Measurements from ENCODE around the gene DCLK1.

DCLK1 gene

GRCh38 chr13:36061621-36062020 lies 69.6 kb downstream of the DCLK1 start:
- Histone ChIP-seq H3K27ac (ENCODE audit: low read depth, low read length) (no peak overlapping the region), H3K9me3 (ENCODE audit: insufficient read depth, low read depth, low read length) (no peaks in the 10 kb centered on the region), H3K23ac (ENCODE audit: low read length) (no peak overlapping the region), H4K12ac (ENCODE audit: low read depth, low read length) (no peak overlapping the region), H4K91ac (ENCODE audit: low read depth, low read length) (no peak overlapping the region), H3K79me1 (ENCODE audit: low read length) (no peaks in the 10 kb centered on the region), H3K4ac (ENCODE audit: low read depth, low read length) (no peak overlapping the region), H3K4me2 (ENCODE audit: low read length) (no peak overlapping the region), H4K8ac (ENCODE audit: low read depth, low read length) (no peak overlapping the region), H3K9ac (ENCODE audit: low read length) (no peak overlapping the region), H3K36me3 (ENCODE audit: control insufficient read depth in 1 of 2, insufficient read depth in 2 of 2, low read length in 2 of 2) (no peaks in the 10 kb centered on the region), H2BK120ac (ENCODE audit: insufficient read depth, low read length, poor library complexity) (no peak overlapping the region), H3K14ac (ENCODE audit: low read length) (no peak overlapping the region), H2BK5ac (ENCODE audit: low read depth, low read length, poor library complexity) (no peak overlapping the region), H3K79me2 (ENCODE audit: control insufficient read depth, insufficient read depth, low read length, poor library complexity) (no peaks in the 10 kb centered on the region), H2AK5ac (ENCODE audit: low read length) (no peak overlapping the region), H3K4me1 (ENCODE audit: control insufficient read depth in 1 of 2, insufficient read depth in 2 of 2, low read length in 2 of 2) (no peaks in the 10 kb centered on the region), H3K18ac (ENCODE audit: low read length) (no peak overlapping the region), H3K4me3 (ENCODE audit: low read depth, low read length) (no peak overlapping the region), H3K27me3 (ENCODE audit: insufficient read depth, low read length) (no peaks in the 10 kb centered on the region), H2AFZ (ENCODE audit: insufficient read depth, low read length, poor library complexity) (no peak overlapping the region), H2BK12ac (ENCODE audit: low read length) (no peak overlapping the region)
- DNase-seq: no peak
- no CpG with 5 or more reads among the region's 4 CpGs for WGBS (ENCODE audit: extremely low coverage, insufficient coverage, insufficient read length)

- no peaks in the 10 kb centered on the region for H3K27me3 ChIP-seq (ENCODE audit: insufficient read depth, low read length)
- H3K4me1 ChIP-seq (ENCODE audit: control insufficient read depth in 1 of 2, insufficient read depth in 2 of 2, low read length in 2 of 2): no peaks in the 10 kb centered on the region
- no peak overlapping the region for H3K27ac ChIP-seq (ENCODE audit: low read depth, low read length)
- no peak overlapping the region for H3K9ac ChIP-seq (ENCODE audit: low read length)
- WGBS (ENCODE audit: extremely low coverage, insufficient coverage, insufficient read length): no CpG with 5 or more reads among the region's 4 CpGs
- no peak overlapping the region for H4K12ac ChIP-seq (ENCODE audit: low read depth, low read length)
- H2AFZ ChIP-seq (ENCODE audit: insufficient read depth, low read length, poor library complexity): no peak overlapping the region
- no peak overlapping the region for H4K91ac ChIP-seq (ENCODE audit: low read depth, low read length)
- no peaks in the 10 kb centered on the region for H3K9me3 ChIP-seq (ENCODE audit: insufficient read depth, low read depth, low read length)
- no peak overlapping the region for H2BK120ac ChIP-seq (ENCODE audit: insufficient read depth, low read length, poor library complexity)
- H3K36me3 ChIP-seq (ENCODE audit: control insufficient read depth in 1 of 2, insufficient read depth in 2 of 2, low read length in 2 of 2): no peaks in the 10 kb centered on the region
- no peak overlapping the region for H4K8ac ChIP-seq (ENCODE audit: low read depth, low read length)
- no peak overlapping the region for H3K23ac ChIP-seq (ENCODE audit: low read length)
- no peak overlapping the region for H3K4me3 ChIP-seq (ENCODE audit: low read depth, low read length)
- no peak overlapping the region for H2BK12ac ChIP-seq (ENCODE audit: low read length)
- no peak overlapping the region for H3K4ac ChIP-seq (ENCODE audit: low read depth, low read length)
- H3K4me2 ChIP-seq (ENCODE audit: low read length): no peak overlapping the region
- H3K79me1 ChIP-seq (ENCODE audit: low read length): no peaks in the 10 kb centered on the region
- no peak overlapping the region for H3K18ac ChIP-seq (ENCODE audit: low read length)
- no peak overlapping the region for H2BK5ac ChIP-seq (ENCODE audit: low read depth, low read length, poor library complexity)
- no peaks in the 10 kb centered on the region for H3K79me2 ChIP-seq (ENCODE audit: control insufficient read depth, insufficient read depth, low read length, poor library complexity)
- DNase-seq: no peak
- no peak overlapping the region for H2AK5ac ChIP-seq (ENCODE audit: low read length)
- no peak overlapping the region for H3K14ac ChIP-seq (ENCODE audit: low read length)
These were observed 70.1 kb downstream of the DCLK1 start for GRCh38 chr13:36061054-36061453.

GRCh38 chr13:36059321-36059720 lies 71.9 kb downstream of the DCLK1 start:
- H2BK120ac ChIP-seq (ENCODE audit: insufficient read depth, low read length, poor library complexity): no peak overlapping the region
- no peak overlapping the region for H2BK5ac ChIP-seq (ENCODE audit: low read depth, low read length, poor library complexity)
- no peak overlapping the region for H3K14ac ChIP-seq (ENCODE audit: low read length)
- H3K36me3 ChIP-seq (ENCODE audit: control insufficient read depth in 1 of 2, insufficient read depth in 2 of 2, low read length in 2 of 2): no peaks in the 10 kb centered on the region
- H4K91ac ChIP-seq (ENCODE audit: low read depth, low read length): no peak overlapping the region
- no peaks in the 10 kb centered on the region for H3K9me3 ChIP-seq (ENCODE audit: insufficient read depth, low read depth, low read length)
- H3K4me3 ChIP-seq (ENCODE audit: low read depth, low read length): no peak overlapping the region
- no peak overlapping the region for H2AFZ ChIP-seq (ENCODE audit: insufficient read depth, low read length, poor library complexity)
- H3K9ac ChIP-seq (ENCODE audit: low read length): no peak overlapping the region
- H3K4me1 ChIP-seq (ENCODE audit: control insufficient read depth in 1 of 2, insufficient read depth in 2 of 2, low read length in 2 of 2): no peaks in the 10 kb centered on the region
- H2AK5ac ChIP-seq (ENCODE audit: low read length): no peak overlapping the region
- H2BK12ac ChIP-seq (ENCODE audit: low read length): no peak overlapping the region
- no peak overlapping the region for H3K18ac ChIP-seq (ENCODE audit: low read length)
- no peak overlapping the region for H3K27ac ChIP-seq (ENCODE audit: low read depth, low read length)
- H4K12ac ChIP-seq (ENCODE audit: low read depth, low read length): no peak overlapping the region
- DNase-seq: no peak
- WGBS (ENCODE audit: extremely low coverage, insufficient coverage, insufficient read length): no CpG with 5 or more reads among the region's 1 CpG
- H3K79me1 ChIP-seq (ENCODE audit: low read length): no peaks in the 10 kb centered on the region
- H3K79me2 ChIP-seq (ENCODE audit: control insufficient read depth, insufficient read depth, low read length, poor library complexity): no peaks in the 10 kb centered on the region
- H3K4me2 ChIP-seq (ENCODE audit: low read length): no peak overlapping the region
- no peak overlapping the region for H4K8ac ChIP-seq (ENCODE audit: low read depth, low read length)
- H3K23ac ChIP-seq (ENCODE audit: low read length): no peak overlapping the region
- H3K27me3 ChIP-seq (ENCODE audit: insufficient read depth, low read length): no peaks in the 10 kb centered on the region
- H3K4ac ChIP-seq (ENCODE audit: low read depth, low read length): no peak overlapping the region

GRCh38 chr13:36058116-36058515 lies 73.1 kb downstream of the DCLK1 start:
- Histone ChIP-seq H3K23ac (ENCODE audit: low read length) (no peak overlapping the region), H3K9ac (ENCODE audit: low read length) (no peak overlapping the region), H4K91ac (ENCODE audit: low read depth, low read length) (no peak overlapping the region), H4K12ac (ENCODE audit: low read depth, low read length) (no peak overlapping the region), H3K14ac (ENCODE audit: low read length) (no peak overlapping the region), H3K27ac (ENCODE audit: low read depth, low read length) (no peak overlapping the region), H3K4me2 (ENCODE audit: low read length) (no peak overlapping the region), H3K4me3 (ENCODE audit: low read depth, low read length) (no peak overlapping the region), H3K79me1 (ENCODE audit: low read length) (no peaks in the 10 kb centered on the region), H3K4ac (ENCODE audit: low read depth, low read length) (no peak overlapping the region), H3K27me3 (ENCODE audit: insufficient read depth, low read length) (no peaks in the 10 kb centered on the region), H4K8ac (ENCODE audit: low read depth, low read length) (no peak overlapping the region), H2BK120ac (ENCODE audit: insufficient read depth, low read length, poor library complexity) (no peak overlapping the region), H2BK5ac (ENCODE audit: low read depth, low read length, poor library complexity) (no peak overlapping the region), H3K79me2 (ENCODE audit: control insufficient read depth, insufficient read depth, low read length, poor library complexity) (no peaks in the 10 kb centered on the region), H2AFZ (ENCODE audit: insufficient read depth, low read length, poor library complexity) (no peak overlapping the region), H2AK5ac (ENCODE audit: low read length) (no peak overlapping the region), H3K4me1 (ENCODE audit: control insufficient read depth in 1 of 2, insufficient read depth in 2 of 2, low read length in 2 of 2) (no peaks in the 10 kb centered on the region), H3K36me3 (ENCODE audit: control insufficient read depth in 1 of 2, insufficient read depth in 2 of 2, low read length in 2 of 2) (no peaks in the 10 kb centered on the region), H3K9me3 (ENCODE audit: insufficient read depth, low read depth, low read length) (no peaks in the 10 kb centered on the region), H2BK12ac (ENCODE audit: low read length) (no peak overlapping the region), H3K18ac (ENCODE audit: low read length) (no peak overlapping the region)
- WGBS (ENCODE audit: extremely low coverage, insufficient coverage, insufficient read length): no CpG with 5 or more reads among the region's 2 CpGs
- DNase-seq: no peak

Measured in trophoblast cell (in vitro differentiated cells and primary cell).